Thoracic aorta (tissue), 2 donors: ENCODE data around the gene MED25. TPM values are rescaled to one million over a fixed set of nuclear protein-coding genes. Genes with fewer than 3 reads are reported as not detected.

Experiments
- ATAC-seq: fragments of 150-250 bp; one replicate; pipeline ENCODE4 v1.8.0; 2017; ENCODE audit warnings: low read depth; ENCODE audit not compliant: insufficient number of reproducible peaks, low FRiP score
- DNase-seq: peaks from one replicate; pipeline ENCODE4 v3.0.0-alpha.2; 2020; ENCODE audit warnings: low spot score
- H3K27ac ChIP-seq, 2 donors: fragments of 200-600 bp; sonication (generic); 1 replicate in 1 of 2; 2 replicates in 1 of 2; pipeline ENCODE4 v1.5.1; 2016; ENCODE audit warnings: mild to moderate bottlenecking in 2 of 2, moderate library complexity in 2 of 2
- H3K27me3 ChIP-seq: fragments of 200-600 bp; sonication (generic); replicated peaks from 2 replicates; pipeline ENCODE4 v1.6.0; 2016; ENCODE audit warnings: mild to moderate bottlenecking; ENCODE audit not compliant: insufficient read depth
- H3K36me3 ChIP-seq: fragments of 200-600 bp; sonication (generic); one replicate; pipeline ENCODE4 v1.5.1; 2016
- H3K4me1 ChIP-seq, 2 donors: fragments of 200-600 bp; sonication (generic); 1 replicate in 1 of 2; 2 replicates in 1 of 2; pipeline versions ENCODE4 v1.5.1 to v1.6.0; 2016; ENCODE audit warnings: low read depth in 2 of 2, mild to moderate bottlenecking in 1 of 2; ENCODE audit not compliant: control insufficient read depth in 1 of 2
- H3K4me3 ChIP-seq: fragments of 200-600 bp; sonication (generic); 2 replicates; pipeline ENCODE4 v1.5.1; 2016; ENCODE audit warnings: mild to moderate bottlenecking
- H3K9me3 ChIP-seq: fragments of 200-600 bp; sonication (generic); 2 replicates; pipeline ENCODE4 v1.5.1; 2016
- total RNA-seq, 2 donors: library from RNA; depleted of rRNA; stranded (reverse); fragments of >200 nt; gene quantifications; one replicate each; pipeline versions ENCODE4 v1.1.0 to v1.2.3, GENCODE V29; 2016
- TF ChIP-seq, protein P1 (sequence below): fragments of 200-600 bp; sonication (generic); IDR thresholded peaks from one replicate; pipeline ENCODE4 v1.5.1; 2019; ENCODE audit warnings: antibody characterized with exemption

The MED25 gene
- total RNA-seq, 2 donors from 2014 or later: 29.8 to 37.0 TPM

GRCh38 chr19:49873129-49873521 lies 55.0 kb downstream of the MED25 start:
- Histone ChIP-seq H3K9me3 (no peaks in the 10 kb centered on the region), H3K36me3 (no peaks in the 10 kb centered on the region), H3K27me3 (no peaks in the 10 kb centered on the region), H3K27ac (no peak overlapping the region), H3K4me1 (peaks cover 11 to 35% of the 10 kb centered on the region in 2 donors), H3K4me3 (no peak overlapping the region)
- DNase-seq (no peak), ATAC-seq (no peak)
- TF ChIP-seq, protein P1, sequence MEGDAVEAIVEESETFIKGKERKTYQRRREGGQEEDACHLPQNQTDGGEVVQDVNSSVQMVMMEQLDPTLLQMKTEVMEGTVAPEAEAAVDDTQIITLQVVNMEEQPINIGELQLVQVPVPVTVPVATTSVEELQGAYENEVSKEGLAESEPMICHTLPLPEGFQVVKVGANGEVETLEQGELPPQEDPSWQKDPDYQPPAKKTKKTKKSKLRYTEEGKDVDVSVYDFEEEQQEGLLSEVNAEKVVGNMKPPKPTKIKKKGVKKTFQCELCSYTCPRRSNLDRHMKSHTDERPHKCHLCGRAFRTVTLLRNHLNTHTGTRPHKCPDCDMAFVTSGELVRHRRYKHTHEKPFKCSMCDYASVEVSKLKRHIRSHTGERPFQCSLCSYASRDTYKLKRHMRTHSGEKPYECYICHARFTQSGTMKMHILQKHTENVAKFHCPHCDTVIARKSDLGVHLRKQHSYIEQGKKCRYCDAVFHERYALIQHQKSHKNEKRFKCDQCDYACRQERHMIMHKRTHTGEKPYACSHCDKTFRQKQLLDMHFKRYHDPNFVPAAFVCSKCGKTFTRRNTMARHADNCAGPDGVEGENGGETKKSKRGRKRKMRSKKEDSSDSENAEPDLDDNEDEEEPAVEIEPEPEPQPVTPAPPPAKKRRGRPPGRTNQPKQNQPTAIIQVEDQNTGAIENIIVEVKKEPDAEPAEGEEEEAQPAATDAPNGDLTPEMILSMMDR: no peak

DNA sequence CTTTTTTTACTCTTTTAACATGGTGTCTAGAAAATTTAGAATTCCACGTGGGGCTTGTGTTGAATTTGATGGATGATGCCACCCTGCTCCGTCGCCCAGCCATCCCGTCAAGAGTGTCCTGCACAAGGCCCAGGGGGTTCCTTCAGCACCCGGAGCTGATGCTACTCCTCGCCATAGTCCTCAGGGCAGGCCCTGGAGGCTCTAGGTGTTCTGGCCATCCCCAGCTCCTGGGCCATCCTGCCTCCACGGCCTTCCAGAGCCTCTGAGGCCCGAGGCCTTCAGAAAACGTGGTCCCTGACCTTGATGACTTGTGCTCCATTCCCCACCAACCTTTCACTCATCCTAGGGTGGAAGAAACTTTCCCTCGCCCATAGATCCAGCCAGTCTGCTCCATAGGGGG lies 55.7 kb downstream of the MED25 start:
- Histone ChIP-seq H3K4me3 (no peak overlapping the region), H3K4me1 (peaks cover 9 to 35% of the 10 kb centered on the region in 2 donors), H3K27ac (no peak overlapping the region), H3K36me3 (no peaks in the 10 kb centered on the region), H3K9me3 (no peaks in the 10 kb centered on the region), H3K27me3 (no peaks in the 10 kb centered on the region)
- DNase-seq: no peak
- TF ChIP-seq, protein P1: no peak
- ATAC-seq: no peak

- no peaks in the 10 kb centered on the region for H3K36me3 ChIP-seq
- no peak overlapping the region for H3K27ac ChIP-seq
- no peak overlapping the region for H3K4me3 ChIP-seq
- H3K4me1 ChIP-seq: peaks cover 9 to 39% of the 10 kb centered on the region in 2 donors
- DNase-seq (no peak), ATAC-seq (no peak)
- H3K9me3 ChIP-seq: no peaks in the 10 kb centered on the region
- H3K27me3 ChIP-seq: no peaks in the 10 kb centered on the region
- TF ChIP-seq, protein P1: no peak
These were observed 56.5 kb downstream of the MED25 start for GRCh38 chr19:49874503-49875157.

DNA sequence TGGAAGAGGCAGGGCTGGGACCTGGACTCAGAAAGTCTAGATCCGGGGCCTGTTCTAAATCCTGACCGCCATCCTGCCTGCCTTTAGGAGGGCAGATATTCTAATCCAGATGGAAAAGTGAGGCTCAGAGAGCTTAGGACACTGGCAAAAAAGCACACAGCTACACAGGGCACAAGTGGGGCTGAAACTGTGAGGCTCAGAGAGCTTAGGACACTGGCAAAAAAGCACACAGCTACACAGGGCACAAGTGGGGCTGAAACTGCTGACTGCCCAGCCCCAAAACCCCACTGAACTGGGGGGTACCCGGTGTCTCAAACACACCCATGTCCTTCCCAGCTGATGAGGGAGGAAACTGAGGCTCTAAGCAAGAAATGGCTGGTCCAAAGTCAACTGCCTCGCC lies 57.1 kb downstream of the MED25 start:
- TF ChIP-seq, protein P1: no peak
- H3K36me3 ChIP-seq: peaks cover under 1% of the 10 kb centered on the region

GRCh38 chr19:49875857-49876421 lies 57.9 kb downstream of the MED25 start:
- Histone ChIP-seq H3K9me3 (no peaks in the 10 kb centered on the region), H3K4me3 (peak overlapping the region; percentile 90), H3K4me1 (peaks cover 9 to 30% of the 10 kb centered on the region in 2 donors), H3K27ac (peak overlapping the region; percentile 97 to 99), H3K27me3 (no peaks in the 10 kb centered on the region), H3K36me3 (peaks cover 8% of the 10 kb centered on the region)
- TF ChIP-seq, protein P1: no peak
- ATAC-seq: no peak
- no peak for DNase-seq

More for the DNA sequence above, 57.1 kb downstream of the MED25 start:
- Histone ChIP-seq H3K9me3 (no peaks in the 10 kb centered on the region), H3K4me3 (peak overlapping the region; percentile 90), H3K27me3 (no peaks in the 10 kb centered on the region), H3K27ac (peak overlapping the region in 1 of 2 donors; percentile 97), H3K4me1 (peaks cover 9 to 35% of the 10 kb centered on the region in 2 donors)
- DNase-seq (no peak), ATAC-seq (no peak)
